Neural crest cell (in vitro differentiated cells): ENCODE measurements around the gene SERGEF. TPM values are rescaled to one million over a fixed set of nuclear protein-coding genes. Genes with fewer than 3 reads are reported as not detected.
A peak's percentile ranks its signal among the peaks of the same experiment; 100 is the strongest.

ENCODE experiments used
- DNase-seq: peaks from one replicate; pipeline ENCODE4 v3.0.0; 2021; ENCODE audit warnings: low read depth, mixed read lengths, low spot score
- H3K27ac Mint-ChIP-seq: one replicate; pipeline ENCODE4 v1.8.0; 2021; ENCODE audit warnings: mild to moderate bottlenecking, mixed read lengths; ENCODE audit not compliant: unreplicated experiment
- H3K27me3 Mint-ChIP-seq: 2 replicates; pipeline ENCODE4 v1.8.0; 2021; ENCODE audit warnings: low read depth, mild to moderate bottlenecking, mixed read lengths
- H3K36me3 Mint-ChIP-seq: 2 replicates; pipeline ENCODE4 v1.8.0; 2021; ENCODE audit warnings: low read depth, mild to moderate bottlenecking, mixed read lengths
- H3K4me1 Mint-ChIP-seq: 2 replicates; pipeline ENCODE4 v1.8.0; 2021; ENCODE audit warnings: mixed read lengths
- H3K4me3 Mint-ChIP-seq: one replicate; pipeline ENCODE4 v1.8.0; 2021; ENCODE audit warnings: mild to moderate bottlenecking, mixed read lengths
- H3K9me3 Mint-ChIP-seq: 2 replicates; pipeline ENCODE4 v1.8.0; 2021; ENCODE audit warnings: mixed read lengths
- CTCF ChIP-seq: fragments of 200-600 bp; sonication (generic); conservative IDR thresholded peaks from 2 replicates; pipeline ENCODE4 v1.5.0; 2021; ENCODE audit warnings: antibody characterized with exemption, mild to moderate bottlenecking
- total RNA-seq: library from RNA; stranded (reverse); gene quantifications from 2 replicates; pipeline ENCODE4 v1.2.1, GENCODE V29; 2021

The SERGEF gene
- total RNA-seq, 1 donor from 2014 or later: 29.6 TPM

- H3K27ac Mint-ChIP-seq: no peak overlapping the region
- no peak overlapping the region for H3K4me3 Mint-ChIP-seq
- no peaks in the 10 kb centered on the region for H3K36me3 Mint-ChIP-seq
- H3K27me3 Mint-ChIP-seq: no peaks in the 10 kb centered on the region
- H3K9me3 Mint-ChIP-seq: no peaks in the 10 kb centered on the region
- H3K4me1 Mint-ChIP-seq: peaks cover 14% of the 10 kb centered on the region
- no peak for TF ChIP-seq CTCF
- no peak for DNase-seq
These were observed 97.9 kb downstream of the SERGEF start for GRCh38 chr11:17914957-17915356.

GRCh38 chr11:17907046-17907445 lies 105.8 kb downstream of the SERGEF start:
- H3K4me3 Mint-ChIP-seq: no peak overlapping the region
- no peaks in the 10 kb centered on the region for H3K4me1 Mint-ChIP-seq
- no peaks in the 10 kb centered on the region for H3K27me3 Mint-ChIP-seq
- DNase-seq: no peak
- no peak overlapping the region for H3K27ac Mint-ChIP-seq
- no peak for TF ChIP-seq CTCF
- H3K9me3 Mint-ChIP-seq: no peaks in the 10 kb centered on the region
- H3K36me3 Mint-ChIP-seq: no peaks in the 10 kb centered on the region

- Mint-ChIP-seq H3K36me3 (no peaks in the 10 kb centered on the region), H3K9me3 (no peaks in the 10 kb centered on the region), H3K27ac (no peak overlapping the region), H3K4me3 (no peak overlapping the region), H3K27me3 (no peaks in the 10 kb centered on the region), H3K4me1 (no peaks in the 10 kb centered on the region)
- no peak for DNase-seq
- TF ChIP-seq CTCF: peak; percentile 47
These were observed 106.4 kb downstream of the SERGEF start for GRCh38 chr11:17906436-17906835.

GRCh38 chr11:17905477-17905876 lies 107.4 kb downstream of the SERGEF start:
- Mint-ChIP-seq H3K27me3 (no peaks in the 10 kb centered on the region), H3K4me1 (no peaks in the 10 kb centered on the region), H3K36me3 (no peaks in the 10 kb centered on the region), H3K4me3 (no peak overlapping the region), H3K27ac (no peak overlapping the region), H3K9me3 (no peaks in the 10 kb centered on the region)
- no peak for TF ChIP-seq CTCF
- DNase-seq: no peak

- Mint-ChIP-seq H3K27me3 (no peaks in the 10 kb centered on the region), H3K4me1 (no peaks in the 10 kb centered on the region), H3K4me3 (no peak overlapping the region), H3K27ac (no peak overlapping the region), H3K36me3 (no peaks in the 10 kb centered on the region), H3K9me3 (no peaks in the 10 kb centered on the region)
- DNase-seq: no peak
- no peak for TF ChIP-seq CTCF
These were observed 111.4 kb downstream of the SERGEF start for GRCh38 chr11:17901481-17901880.

GRCh38 chr11:17898782-17899181 lies 114.1 kb downstream of the SERGEF start:
- Mint-ChIP-seq H3K27ac (no peak overlapping the region), H3K9me3 (no peaks in the 10 kb centered on the region), H3K27me3 (no peaks in the 10 kb centered on the region), H3K4me3 (no peak overlapping the region), H3K4me1 (no peaks in the 10 kb centered on the region), H3K36me3 (no peaks in the 10 kb centered on the region)
- TF ChIP-seq CTCF: no peak
- DNase-seq: no peak
